CD4-positive, alpha-beta T cell (primary cell): Measurements from ENCODE around the gene PLCL1. TPM values are rescaled to one million over a fixed set of nuclear protein-coding genes. Genes with fewer than 3 reads are reported as not detected.
A peak's percentile ranks its signal among the peaks of the same experiment; 100 is the strongest.

Experiments
- ATAC-seq: fragments of 200-7000 bp; cut with Tn5 transposase; one replicate; pipeline ENCODE4 v1.10.0; 2022; ENCODE audit warnings: mild to moderate bottlenecking; ENCODE audit not compliant: poor library complexity
- CTCF ChIA-PET: fragments of 350-600 bp; sonication (Branson Sonifier 250); formaldehyde crosslinking; loops from one replicate; lab custom pipeline; 2021; ENCODE audit warnings: antibody characterized with exemption, inconsistent platforms; lab: Charles Lee
- POLR2A ChIA-PET: fragments of 350-600 bp; sonication (Branson Sonifier 250); formaldehyde crosslinking; loops from one replicate; lab custom pipeline; 2021; ENCODE audit warnings: antibody characterized with exemption, inconsistent platforms; lab: Charles Lee
- DNase-seq, 14 experiments: peaks; one replicate each; pipeline ENCODE4 v3.0.0-alpha.2; 2013 to 2020; ENCODE audit warnings: mixed read lengths in 2 of 14
- H3K27ac ChIP-seq, 2 donors: one replicate each; pipeline versions ENCODE4 v1.5.1 to v1.7.0; 2013; ENCODE audit warnings: low read length in 2 of 2, low read depth in 1 of 2, mild to moderate bottlenecking in 1 of 2
- H3K27me3 ChIP-seq, 2 experiments: 1 replicate in 1 of 2; 2 replicates in 1 of 2; pipeline versions ENCODE4 v1.6.1 to v1.7.0; 2013; ENCODE audit warnings: low read length in 2 of 2, control low read depth in 1 of 2, mild to moderate bottlenecking in 1 of 2, moderate library complexity in 1 of 2; ENCODE audit not compliant: insufficient read depth in 2 of 2, control insufficient read depth in 1 of 2
- H3K36me3 ChIP-seq: one replicate; pipeline ENCODE4 v1.6.1; 2013; ENCODE audit warnings: low read length, control low read depth; ENCODE audit not compliant: insufficient read depth
- H3K4me1 ChIP-seq: one replicate; pipeline ENCODE4 v1.6.1; 2013; ENCODE audit warnings: low read length, control low read depth; ENCODE audit not compliant: insufficient read depth
- H3K4me3 ChIP-seq: one replicate; pipeline ENCODE4 v1.5.1; 2013; ENCODE audit warnings: mild to moderate bottlenecking, low read length, moderate library complexity
- H3K9me3 ChIP-seq, 2 experiments: 1 replicate in 1 of 2; 2 replicates in 1 of 2; pipeline versions ENCODE4 v1.6.1 to v1.7.0; 2013; ENCODE audit warnings: low read length in 2 of 2, mild to moderate bottlenecking in 2 of 2, control low read depth in 1 of 2, moderate library complexity in 1 of 2; ENCODE audit not compliant: control insufficient read depth in 1 of 2, insufficient read depth in 1 of 2
- H3K27ac Mint-ChIP-seq: one replicate; pipeline ENCODE4 v1.8.0; 2020; ENCODE audit warnings: mixed read lengths
- H3K27me3 Mint-ChIP-seq: one replicate; pipeline ENCODE4 v1.8.0; 2021; ENCODE audit warnings: mixed read lengths
- H3K36me3 Mint-ChIP-seq: one replicate; pipeline ENCODE4 v1.8.0; 2021; ENCODE audit warnings: low read depth, mixed read lengths
- H3K4me1 Mint-ChIP-seq: one replicate; pipeline ENCODE4 v1.8.0; 2021; ENCODE audit warnings: low read depth, mixed read lengths
- H3K4me3 Mint-ChIP-seq: one replicate; pipeline ENCODE4 v1.8.0; 2020; ENCODE audit warnings: mild to moderate bottlenecking, mixed read lengths
- H3K9me3 Mint-ChIP-seq: one replicate; pipeline ENCODE4 v1.8.0; 2020; ENCODE audit warnings: mixed read lengths
- CTCF ChIP-seq: fragments of 200-600 bp; IDR thresholded peaks from one replicate; pipeline ENCODE4 v1.8.0; 2022; ENCODE audit warnings: antibody characterized with exemption, mild to moderate bottlenecking
- intact Hi-C, 2 experiments: fragments of 100-400 bp; cut with DNase I in 1 of 2; cut with micrococcal nuclease in 1 of 2; formaldehyde crosslinking; loops; one replicate each; pipeline versions ENCODE4 v1.15.1 to v1.9.0; 2023 to 2025; cut with DNase I, micrococcal nuclease
- total RNA-seq, 174 experiments: library from RNA in 2 of 174; stranded (reverse) in 2 of 174; gene quantifications; one replicate each; pipeline ENCODE4 v1.2.3 and lab custom pipeline; 2021 to 2026

The PLCL1 gene
- total RNA-seq, 2 experiments from 2014 or later: 27.0 to 28.3 TPM

DNA sequence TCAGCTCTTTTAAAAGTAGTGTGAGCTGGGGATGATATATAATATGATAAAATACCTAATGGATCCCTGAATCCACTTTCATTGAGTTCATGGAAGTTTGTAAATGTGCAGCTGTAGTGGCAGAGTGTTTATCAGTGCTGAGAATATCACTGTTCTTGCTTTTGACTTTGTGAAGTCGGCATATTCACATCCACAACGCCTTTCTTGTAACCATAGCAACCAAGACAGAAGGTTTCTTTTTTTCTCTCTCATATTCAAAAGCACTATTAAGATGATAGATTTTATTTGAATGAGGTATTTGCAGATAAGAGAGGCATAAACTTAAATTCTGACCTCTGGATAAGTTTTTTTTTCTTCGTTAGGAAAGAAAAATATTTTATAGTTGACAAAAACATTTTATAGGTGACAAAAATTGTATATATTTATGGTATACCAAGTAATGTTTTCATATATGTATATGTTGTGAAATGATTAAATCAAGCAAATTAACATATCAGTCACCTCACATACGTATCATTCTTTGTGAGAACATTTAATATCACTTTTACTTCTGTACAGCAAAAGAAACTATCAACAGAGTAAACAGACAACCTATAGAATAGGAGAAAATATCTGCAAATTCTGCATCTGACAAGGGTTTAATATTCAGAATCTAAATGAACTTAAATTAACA is 130.0 kb downstream of the PLCL1 start:
- peaks cover 87% of the 10 kb centered on the region for H3K4me1 Mint-ChIP-seq
- H3K36me3 ChIP-seq: no peaks in the 10 kb centered on the region
- H3K27ac ChIP-seq: no peak overlapping the region
- H3K4me3 ChIP-seq: peak overlapping the region; percentile 16
- intact Hi-C loops: loop anchor here in 1 of 2 experiments (1.0 to 5.0 kb wide), 3 partner anchors 20 to 132 kb away; partner anchors contain the start of gene PLCL1
- peak overlapping the region; percentile 66 for H3K4me3 Mint-ChIP-seq
- peak overlapping the region; percentile 74 for H3K27ac Mint-ChIP-seq
- peak; percentile 55 for ATAC-seq
- H3K4me1 ChIP-seq: no peaks in the 10 kb centered on the region
- DNase-seq: peak in 3 of 14 experiments; percentile 40 to 64 (median 61)
- H3K9me3 Mint-ChIP-seq: peaks cover 4% of the 10 kb centered on the region
- no peaks in the 10 kb centered on the region for H3K27me3 ChIP-seq
- ChIA-PET CTCF (no interaction called here), POLR2A (interaction anchor here (0.7 to 1.7 kb wide), 6 partner anchors 19 to 161 kb away, joined by 3 to 4 read pairs (median 3); no protein-coding TSS in a partner anchor)
- no peaks in the 10 kb centered on the region for H3K36me3 Mint-ChIP-seq
- no peaks in the 10 kb centered on the region for H3K27me3 Mint-ChIP-seq
- H3K9me3 ChIP-seq: no peaks in the 10 kb centered on the region
- TF ChIP-seq CTCF: no peak

DNA sequence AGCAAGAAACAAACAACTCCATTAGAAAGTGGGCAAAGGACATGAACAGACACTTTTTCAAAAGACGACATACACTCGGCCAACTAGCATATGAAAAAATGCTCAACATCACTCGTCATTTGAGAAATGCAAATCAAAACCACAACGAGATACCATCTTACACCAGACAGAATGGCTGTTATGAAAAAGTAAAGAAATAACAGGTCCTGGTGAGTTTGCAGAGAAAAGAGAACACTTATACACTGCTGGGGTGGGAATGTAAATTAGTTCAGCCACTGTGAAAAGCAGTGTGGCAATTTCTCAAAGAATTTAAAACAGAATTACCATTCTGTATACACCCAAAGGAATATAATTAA is 130.5 kb downstream of the PLCL1 start:
- Histone ChIP-seq H3K4me1 (no peaks in the 10 kb centered on the region), H3K4me3 (peak overlapping the region; percentile 16), H3K27me3 (no peaks in the 10 kb centered on the region), H3K9me3 (no peaks in the 10 kb centered on the region), H3K27ac (no peak overlapping the region), H3K36me3 (no peaks in the 10 kb centered on the region)
- H3K9me3 Mint-ChIP-seq: peaks cover 4% of the 10 kb centered on the region
- ChIA-PET POLR2A (no interaction called here), CTCF (no interaction called here)
- intact Hi-C loops: loop anchor here (1.0 to 5.0 kb wide), 4 partner anchors 19 to 133 kb away; partner anchors contain the start of gene PLCL1 (in 1 of the 2)
- peak overlapping the region; percentile 74 for H3K27ac Mint-ChIP-seq
- no peak for TF ChIP-seq CTCF
- H3K4me3 Mint-ChIP-seq: peak overlapping the region; percentile 66
- H3K36me3 Mint-ChIP-seq: no peaks in the 10 kb centered on the region
- H3K27me3 Mint-ChIP-seq: no peaks in the 10 kb centered on the region
- DNase-seq (peak in 3 of 14 experiments; percentile 54 to 69 (median 67)), ATAC-seq (peak; percentile 74)
- H3K4me1 Mint-ChIP-seq: peaks cover 90% of the 10 kb centered on the region

DNA sequence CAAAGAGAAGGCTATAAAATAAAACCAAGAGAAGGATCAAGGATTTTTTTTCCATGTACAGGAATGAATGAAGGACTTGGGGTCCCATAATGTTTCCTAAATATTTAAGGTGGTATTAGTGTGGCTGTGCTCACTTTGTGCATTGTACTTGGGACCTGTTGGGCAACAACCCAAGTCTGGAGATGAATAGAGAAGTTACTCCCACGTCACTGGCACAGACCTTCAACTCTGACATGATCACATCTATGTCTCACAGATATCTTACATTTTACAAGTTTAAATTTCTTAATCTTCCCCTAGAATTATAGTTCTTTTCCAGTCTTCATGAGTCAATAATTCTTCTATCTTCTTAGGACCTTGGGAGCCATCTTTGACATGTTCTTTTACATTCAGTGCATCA is 133.4 kb downstream of the PLCL1 start:
- H3K4me1 ChIP-seq: no peaks in the 10 kb centered on the region
- Mint-ChIP-seq H3K4me1 (peaks cover 78% of the 10 kb centered on the region), H3K9me3 (peaks cover 4% of the 10 kb centered on the region), H3K27me3 (no peaks in the 10 kb centered on the region), H3K4me3 (no peak overlapping the region), H3K27ac (no peak overlapping the region), H3K36me3 (no peaks in the 10 kb centered on the region)
- TF ChIP-seq CTCF: no peak
- intact Hi-C loops: loop anchor here in 1 of 2 experiments (5.0 kb wide), 1 partner anchor 131 kb away; no protein-coding TSS in a partner anchor
- H3K9me3 ChIP-seq: no peaks in the 10 kb centered on the region
- no peaks in the 10 kb centered on the region for H3K27me3 ChIP-seq
- no peaks in the 10 kb centered on the region for H3K36me3 ChIP-seq
- ATAC-seq (no peak), DNase-seq (no peak)
- ChIA-PET POLR2A (no interaction called here), CTCF (interaction anchor here (0.9 kb wide), 1 partner anchor 189 kb away, joined by 4 read pairs; no protein-coding TSS in a partner anchor)
- H3K27ac ChIP-seq: no peak overlapping the region
- no peak overlapping the region for H3K4me3 ChIP-seq
